HG03175 (cell line): Measurements from ENCODE around the gene ARHGAP27.
"Not testable (repeated sequence)": the region's sequence is repeated elsewhere in the genome, so short reads cannot be mapped to it uniquely, and the experiment has no call there.

Experiments
- ATAC-seq: cut with Tn5 transposase; IDR thresholded peaks from one replicate; pipeline ENCODE4 v1.9.1; 2021; ENCODE audit warnings: mild to moderate bottlenecking, moderate library complexity; ENCODE audit not compliant: unreplicated experiment

ARHGAP27 gene

GRCh38 chr17:45432405-45433158 lies at the start of gene ARHGAP27:
ARHGAP27 (minus strand) TSS chr17:45432870; CDS start chr17:45430279, 2,591 bp downstream.
- ATAC-seq, result no peak

- not testable (repeated sequence) for ATAC-seq
Measured at GRCh38 chr17:45482317-45482716, 49.6 kb upstream of the ARHGAP27 start.

GRCh38 chr17:45475436-45475835 lies 42.8 kb upstream of the ARHGAP27 start:
- ATAC-seq, result not testable (repeated sequence)

- not testable (repeated sequence) for ATAC-seq
Measured at GRCh38 chr17:45472249-45472648, 39.6 kb upstream of the ARHGAP27 start.

GRCh38 chr17:45469204-45469563 lies 36.5 kb upstream of the ARHGAP27 start:
- ATAC-seq, result not testable (repeated sequence)

- not testable (repeated sequence) for ATAC-seq
Measured at GRCh38 chr17:45468293-45469203, 35.9 kb upstream of the ARHGAP27 start.

- ATAC-seq, result peak; percentile 89
Measured at GRCh38 chr17:45461524-45462327, 29.1 kb upstream of the ARHGAP27 start.

- not testable (repeated sequence) for ATAC-seq
Measured at GRCh38 chr17:45460422-45460821, 27.8 kb upstream of the ARHGAP27 start.

GRCh38 chr17:45454341-45454740 lies 21.7 kb upstream of the ARHGAP27 start:
- ATAC-seq, result not testable (repeated sequence)

- not testable (repeated sequence) for ATAC-seq
Measured at GRCh38 chr17:45453731-45454130, 21.1 kb upstream of the ARHGAP27 start.

GRCh38 chr17:45453225-45453534 lies 20.5 kb upstream of the ARHGAP27 start:
- not testable (repeated sequence) for ATAC-seq

- not testable (repeated sequence) for ATAC-seq
Measured at GRCh38 chr17:45452329-45453224, 19.9 kb upstream of the ARHGAP27 start.

- not testable (repeated sequence) for ATAC-seq
Measured at GRCh38 chr17:45451660-45452059, 19.0 kb upstream of the ARHGAP27 start.

GRCh38 chr17:45451131-45451530 lies 18.5 kb upstream of the ARHGAP27 start:
- no peak for ATAC-seq

GRCh38 chr17:45449708-45450329 lies 17.1 kb upstream of the ARHGAP27 start:
- not testable (repeated sequence) for ATAC-seq

- not testable (repeated sequence) for ATAC-seq
Measured at GRCh38 chr17:45449260-45449659, 16.6 kb upstream of the ARHGAP27 start.

GRCh38 chr17:45448483-45448882 lies 15.8 kb upstream of the ARHGAP27 start:
- ATAC-seq, result not testable (repeated sequence)

GRCh38 chr17:45448066-45448465 lies 15.4 kb upstream of the ARHGAP27 start:
- ATAC-seq, result not testable (repeated sequence)

- ATAC-seq, result not testable (repeated sequence)
Measured at GRCh38 chr17:45447650-45448049, 15.0 kb upstream of the ARHGAP27 start.
